Mammary epithelial cell (primary cell): ENCODE results near the gene ITGAV.

ENCODE experiments used
- EZH2 ChIP-seq: IDR thresholded peaks from 2 replicates; pipeline ENCODE4 v1.6.1; 2012; ENCODE audit warnings: low read length, inconsistent platforms, borderline replicate concordance
- TF ChIP-seq, protein P1 (sequence below), 2 donors: IDR thresholded peaks in 1 of 2; conservative IDR thresholded peaks in 1 of 2; 2 replicates each; pipeline ENCODE4 v1.5.1; 2011 to 2012; ENCODE audit warnings: inconsistent platforms in 2 of 2, low read length in 2 of 2, mild to moderate bottlenecking in 2 of 2, control low read depth in 1 of 2, low read depth in 1 of 2; ENCODE audit not compliant: insufficient read depth in 1 of 2; ENCODE audit errors: extremely low read depth in 1 of 2

DNA sequence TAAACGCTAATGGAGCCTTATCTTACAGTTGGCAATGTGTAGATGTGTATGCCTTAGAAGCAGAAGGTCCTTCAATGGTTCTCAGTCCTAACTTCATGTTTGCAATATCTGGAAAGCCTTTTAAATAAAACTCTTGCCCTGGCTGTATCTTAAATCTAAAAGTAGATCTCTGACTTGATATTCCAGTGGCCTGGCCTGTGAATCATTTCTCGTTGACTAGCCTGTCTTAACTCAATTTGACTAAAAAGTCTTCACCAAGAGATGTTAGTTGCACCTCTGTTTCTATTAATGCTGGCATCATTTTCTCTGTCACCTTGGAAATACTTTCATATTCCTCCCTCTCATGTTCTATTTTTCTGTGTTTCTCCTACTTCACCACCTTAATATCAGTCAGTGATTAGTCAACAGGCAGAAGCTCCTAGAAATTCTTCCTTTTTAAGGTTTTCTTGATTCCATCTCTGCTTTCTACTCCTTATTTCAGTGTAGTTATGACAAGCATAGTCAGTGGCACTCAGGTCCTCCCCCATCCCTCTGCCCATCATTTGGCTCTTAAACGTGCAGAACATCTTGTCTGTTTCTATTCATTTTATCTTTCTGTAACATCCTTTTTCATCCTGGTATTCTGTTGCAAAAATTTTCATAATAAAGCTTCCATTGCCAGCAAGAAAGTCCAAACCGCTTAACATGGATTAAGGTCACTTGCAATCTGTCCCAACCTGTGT lies 4.3 kb downstream of the ITGAV start:
- TF ChIP-seq, protein P1, sequence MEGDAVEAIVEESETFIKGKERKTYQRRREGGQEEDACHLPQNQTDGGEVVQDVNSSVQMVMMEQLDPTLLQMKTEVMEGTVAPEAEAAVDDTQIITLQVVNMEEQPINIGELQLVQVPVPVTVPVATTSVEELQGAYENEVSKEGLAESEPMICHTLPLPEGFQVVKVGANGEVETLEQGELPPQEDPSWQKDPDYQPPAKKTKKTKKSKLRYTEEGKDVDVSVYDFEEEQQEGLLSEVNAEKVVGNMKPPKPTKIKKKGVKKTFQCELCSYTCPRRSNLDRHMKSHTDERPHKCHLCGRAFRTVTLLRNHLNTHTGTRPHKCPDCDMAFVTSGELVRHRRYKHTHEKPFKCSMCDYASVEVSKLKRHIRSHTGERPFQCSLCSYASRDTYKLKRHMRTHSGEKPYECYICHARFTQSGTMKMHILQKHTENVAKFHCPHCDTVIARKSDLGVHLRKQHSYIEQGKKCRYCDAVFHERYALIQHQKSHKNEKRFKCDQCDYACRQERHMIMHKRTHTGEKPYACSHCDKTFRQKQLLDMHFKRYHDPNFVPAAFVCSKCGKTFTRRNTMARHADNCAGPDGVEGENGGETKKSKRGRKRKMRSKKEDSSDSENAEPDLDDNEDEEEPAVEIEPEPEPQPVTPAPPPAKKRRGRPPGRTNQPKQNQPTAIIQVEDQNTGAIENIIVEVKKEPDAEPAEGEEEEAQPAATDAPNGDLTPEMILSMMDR (conservative IDR thresholded peaks at IDR 0.05 in 1 of 2, IDR thresholded peaks at IDR 0.05 in 1 of 2; ENCODE audit: extremely low read depth in 1 of 2, insufficient read depth in 1 of 2, low read depth in 1 of 2, low read length in 2 of 2) = no peak
- TF ChIP-seq EZH2 = no peak
